NCI-H2171 (cell line): ENCODE data around the gene RPS6KA5.
"Not testable (repeated sequence)": the region's sequence is repeated elsewhere in the genome, so short reads cannot be mapped to it uniquely, and the experiment has no call there.

Experiments used
- DNase-seq: peaks from one replicate; lab custom pipeline; 2025; lab: John Stamatoyannopoulos, UW

RPS6KA5 gene

GRCh38 chr14:90870950-90871604 lies 189.4 kb downstream of the RPS6KA5 start:
- DNase-seq, result no peak

DNA sequence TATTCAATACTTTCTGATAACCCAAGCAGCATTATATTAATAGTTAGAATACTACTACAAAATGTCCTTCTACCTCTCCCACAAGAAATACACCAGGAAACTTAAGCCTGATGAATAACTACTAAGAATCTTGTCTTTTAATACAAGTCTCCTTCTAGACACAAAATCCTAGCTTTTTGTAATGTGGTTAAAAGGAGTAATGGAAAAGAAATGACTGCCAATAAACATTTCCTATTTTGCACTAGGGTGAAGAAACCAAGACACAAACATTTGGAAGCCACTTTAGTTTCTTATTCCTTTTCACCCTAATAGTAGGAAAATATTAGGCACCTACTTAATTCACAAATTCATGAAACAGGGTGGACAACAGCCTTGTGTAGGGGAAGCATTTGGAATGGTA lies 192.9 kb downstream of the RPS6KA5 start:
- DNase-seq, result no peak

- no peak for DNase-seq
Measured at GRCh38 chr14:90866833-90867232, 193.6 kb downstream of the RPS6KA5 start.

DNA sequence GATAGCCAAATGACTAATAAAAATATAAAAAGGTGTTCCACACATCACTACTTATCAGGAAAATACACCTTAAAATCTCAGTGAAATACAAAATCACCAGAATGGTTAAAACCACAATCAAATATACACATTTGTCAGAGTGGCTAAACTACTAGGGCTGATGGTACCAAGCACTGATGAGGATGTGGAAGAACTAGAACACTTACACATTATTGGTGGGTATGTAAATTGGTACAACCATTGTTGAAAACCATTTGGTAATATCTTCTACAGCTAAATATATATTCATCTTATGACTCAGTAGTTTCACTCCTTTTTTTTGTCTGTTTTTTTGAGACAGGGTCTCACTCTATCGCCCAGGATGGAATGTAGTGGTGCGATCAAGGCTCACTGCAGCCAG lies 195.7 kb downstream of the RPS6KA5 start:
- DNase-seq, result no peak

DNA sequence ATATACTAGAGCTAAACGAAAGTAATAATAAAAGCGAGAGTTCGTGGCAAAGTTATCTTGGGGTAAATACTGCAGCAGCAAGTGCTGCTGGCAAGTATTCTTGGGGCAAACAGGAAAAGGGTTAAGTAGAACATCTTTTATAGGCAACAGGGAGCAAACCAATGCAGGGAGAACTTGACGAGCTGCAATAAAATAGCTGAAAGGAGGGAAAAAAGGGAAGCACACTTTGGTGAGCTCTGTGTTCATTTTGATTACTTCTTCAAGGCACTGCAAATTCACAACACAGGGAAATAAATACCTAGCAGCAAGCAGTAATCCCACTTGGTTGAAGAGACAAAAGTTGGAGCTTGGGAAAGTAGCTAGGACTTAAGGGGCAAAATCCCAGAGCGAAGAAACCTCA lies 201.9 kb downstream of the RPS6KA5 start:
- DNase-seq, result no peak

GRCh38 chr14:90857866-90858265 lies 202.6 kb downstream of the RPS6KA5 start:
- DNase-seq, result no peak

DNA sequence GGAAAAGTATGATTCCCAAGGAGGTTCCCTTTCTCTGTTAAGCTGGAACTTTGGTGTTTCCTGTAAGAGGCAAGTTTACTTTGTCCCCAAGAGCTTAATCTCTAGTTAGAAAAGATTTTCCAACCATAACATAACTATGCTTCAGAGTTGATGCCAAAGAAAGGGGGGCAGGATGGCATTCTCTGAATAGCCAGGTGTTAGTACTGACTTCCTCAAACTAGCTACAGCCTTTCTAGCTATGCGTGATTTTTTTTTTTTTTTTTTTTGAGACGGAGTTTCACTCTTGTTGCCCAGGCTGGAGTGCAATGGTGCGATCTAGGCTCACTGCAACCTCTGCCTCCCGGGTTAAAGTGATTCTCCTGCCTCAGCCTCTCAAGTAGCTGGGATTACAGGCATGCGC lies 204.3 kb downstream of the RPS6KA5 start:
- DNase-seq, result not testable (repeated sequence)

GRCh38 chr14:90853116-90853515 lies 207.3 kb downstream of the RPS6KA5 start:
- no peak for DNase-seq

GRCh38 chr14:90851327-90852036 lies 209.0 kb downstream of the RPS6KA5 start:
- no peak for DNase-seq

- DNase-seq, result no peak
Measured at GRCh38 chr14:90850487-90850886, 210.0 kb downstream of the RPS6KA5 start.

DNA sequence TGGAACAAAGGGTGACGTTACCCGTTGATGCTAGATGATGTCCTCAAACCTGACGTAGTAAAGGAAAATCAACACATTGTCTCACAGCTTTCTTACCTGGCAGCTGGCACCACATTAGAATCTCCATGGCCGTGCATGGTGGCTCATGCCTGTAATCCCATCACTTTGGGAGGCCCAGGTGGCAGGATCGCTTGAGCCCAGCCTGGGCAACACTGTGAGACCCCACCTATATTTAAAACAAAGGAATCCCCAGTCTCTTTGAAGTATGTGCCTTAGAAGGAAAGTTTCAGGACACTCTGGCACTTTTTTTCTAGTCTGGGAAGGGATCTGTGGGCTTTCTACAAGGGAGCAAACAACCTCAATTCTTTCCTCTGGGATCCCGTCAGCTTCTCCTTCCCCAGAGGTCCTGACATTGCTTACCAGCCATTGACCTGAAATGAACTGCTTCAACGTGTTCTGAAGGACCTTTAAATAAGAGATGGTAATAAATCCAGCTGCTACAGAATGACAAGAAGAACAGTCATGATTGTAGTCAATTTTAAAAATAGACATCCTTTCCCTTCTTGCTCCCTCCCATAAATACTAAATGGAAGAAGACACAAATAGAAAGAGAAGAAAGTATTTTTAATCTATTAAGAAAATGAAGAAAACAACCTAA lies 210.5 kb downstream of the RPS6KA5 start:
- DNase-seq, result no peak

DNA sequence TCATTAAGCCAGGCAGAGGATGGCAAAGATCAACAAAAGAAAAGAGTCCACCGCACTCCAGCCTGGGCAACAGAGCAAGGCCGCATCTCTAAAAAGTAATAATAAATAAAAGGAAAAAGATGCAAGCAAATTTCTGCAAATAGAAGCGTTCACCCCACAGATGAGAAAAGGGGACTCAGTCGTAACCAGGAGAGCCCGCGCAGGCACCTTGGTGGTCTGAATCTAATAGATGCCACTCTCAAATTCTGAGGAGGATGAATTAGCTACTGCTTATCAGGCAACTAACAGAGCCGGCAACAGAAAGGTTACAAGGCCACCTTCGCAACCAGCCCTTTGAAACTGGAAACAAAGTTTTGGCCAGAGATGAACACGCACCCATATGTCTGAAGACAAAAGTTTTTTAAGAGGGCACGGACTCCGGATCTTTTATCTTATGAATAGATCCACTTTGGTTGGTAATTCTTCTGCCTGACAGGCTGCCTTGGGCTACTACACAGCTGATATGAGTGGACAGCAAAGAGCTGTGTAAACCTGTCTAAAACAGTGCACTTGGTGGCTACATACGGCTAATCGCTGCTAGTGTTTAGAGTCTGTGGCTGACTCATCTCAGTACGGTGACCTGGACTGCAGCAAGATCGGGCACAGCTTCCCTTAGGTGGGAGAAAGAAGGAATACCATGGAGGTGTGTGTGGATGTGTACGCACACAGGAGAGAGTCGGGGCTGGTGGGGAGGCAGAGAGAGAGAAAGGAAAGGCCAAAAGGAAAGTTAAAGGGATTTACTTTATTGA lies 211.3 kb downstream of the RPS6KA5 start:
- no peak for DNase-seq

DNA sequence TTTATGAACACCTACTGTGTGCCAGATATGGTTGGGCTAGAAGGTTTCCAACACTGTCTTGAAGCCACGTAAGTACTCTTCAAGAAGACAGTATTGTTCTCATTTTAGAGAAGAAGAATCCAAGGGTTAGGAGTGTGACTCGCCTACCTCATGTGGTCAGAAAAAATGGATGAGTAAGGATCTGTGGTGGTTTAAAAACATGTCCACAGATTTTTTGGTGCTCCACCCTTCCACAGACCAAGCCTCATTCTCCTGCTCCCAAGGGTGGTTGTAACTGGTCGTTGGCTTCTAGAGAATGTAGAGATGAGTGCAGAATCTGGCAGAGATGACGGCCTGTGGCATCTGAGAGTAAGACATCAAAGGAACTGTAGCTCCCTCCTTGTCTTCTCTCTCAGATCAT lies 213.9 kb downstream of the RPS6KA5 start:
- no peak for DNase-seq

DNA sequence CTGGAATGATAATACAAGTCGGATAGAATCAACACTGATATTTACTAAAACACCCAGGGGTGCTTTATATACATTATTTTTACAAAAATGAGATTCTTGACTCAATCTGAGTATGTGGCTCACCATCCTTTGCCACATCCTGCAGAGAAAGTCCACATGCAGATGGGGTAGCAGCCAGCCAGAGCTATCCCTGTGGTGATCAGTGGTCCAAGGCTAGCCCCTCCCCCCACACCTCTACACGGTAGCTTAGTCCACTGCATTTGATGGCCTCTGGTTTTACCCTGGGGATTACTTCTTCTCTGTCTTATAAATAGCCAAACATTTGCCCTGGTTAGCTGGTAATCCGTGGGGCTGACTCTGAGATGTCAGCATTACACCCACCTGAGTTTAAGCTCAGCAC lies 216.1 kb downstream of the RPS6KA5 start:
- DNase-seq, result no peak

DNA sequence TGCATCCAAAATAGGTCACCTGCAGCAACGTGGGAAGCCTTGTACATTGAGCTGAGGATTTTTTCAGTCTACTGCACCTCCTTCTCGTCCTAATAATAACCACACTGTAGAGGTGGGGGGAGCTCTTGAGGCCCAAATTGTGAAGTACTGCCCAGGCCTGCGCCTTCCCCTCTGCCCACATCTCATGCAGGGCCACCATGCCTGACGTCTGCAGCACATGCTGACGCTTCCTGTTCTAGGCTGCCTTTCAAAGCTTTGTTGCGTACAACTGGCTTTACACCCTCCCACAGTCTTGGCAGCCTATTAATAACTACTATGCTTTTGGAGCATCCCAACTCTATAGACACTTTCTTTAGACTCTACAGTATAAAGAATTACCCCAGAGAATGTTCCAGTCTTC lies 217.7 kb downstream of the RPS6KA5 start:
- no peak for DNase-seq

DNA sequence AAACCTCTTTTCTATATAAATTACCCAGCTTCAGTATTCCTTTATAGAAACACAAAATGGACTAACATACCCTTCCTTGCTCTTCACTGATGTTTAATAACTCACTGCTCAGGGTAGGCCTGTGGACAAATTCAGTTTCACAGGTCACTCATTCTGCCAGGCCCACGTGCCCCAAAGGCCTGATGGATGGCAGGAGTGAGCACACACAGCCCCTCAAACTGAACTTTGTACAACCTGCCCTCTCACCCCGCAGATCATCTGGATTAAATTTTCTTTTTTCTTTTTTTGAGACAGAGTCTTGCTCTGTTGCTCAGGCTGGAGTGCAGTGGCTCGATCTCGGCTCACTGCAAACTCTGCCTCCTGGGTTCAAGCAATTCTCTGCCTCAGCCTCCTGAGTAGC lies 219.8 kb downstream of the RPS6KA5 start:
- DNase-seq, result not testable (repeated sequence)

GRCh38 chr14:90839889-90840266 lies 220.6 kb downstream of the RPS6KA5 start:
- DNase-seq, result peak; percentile 38

DNA sequence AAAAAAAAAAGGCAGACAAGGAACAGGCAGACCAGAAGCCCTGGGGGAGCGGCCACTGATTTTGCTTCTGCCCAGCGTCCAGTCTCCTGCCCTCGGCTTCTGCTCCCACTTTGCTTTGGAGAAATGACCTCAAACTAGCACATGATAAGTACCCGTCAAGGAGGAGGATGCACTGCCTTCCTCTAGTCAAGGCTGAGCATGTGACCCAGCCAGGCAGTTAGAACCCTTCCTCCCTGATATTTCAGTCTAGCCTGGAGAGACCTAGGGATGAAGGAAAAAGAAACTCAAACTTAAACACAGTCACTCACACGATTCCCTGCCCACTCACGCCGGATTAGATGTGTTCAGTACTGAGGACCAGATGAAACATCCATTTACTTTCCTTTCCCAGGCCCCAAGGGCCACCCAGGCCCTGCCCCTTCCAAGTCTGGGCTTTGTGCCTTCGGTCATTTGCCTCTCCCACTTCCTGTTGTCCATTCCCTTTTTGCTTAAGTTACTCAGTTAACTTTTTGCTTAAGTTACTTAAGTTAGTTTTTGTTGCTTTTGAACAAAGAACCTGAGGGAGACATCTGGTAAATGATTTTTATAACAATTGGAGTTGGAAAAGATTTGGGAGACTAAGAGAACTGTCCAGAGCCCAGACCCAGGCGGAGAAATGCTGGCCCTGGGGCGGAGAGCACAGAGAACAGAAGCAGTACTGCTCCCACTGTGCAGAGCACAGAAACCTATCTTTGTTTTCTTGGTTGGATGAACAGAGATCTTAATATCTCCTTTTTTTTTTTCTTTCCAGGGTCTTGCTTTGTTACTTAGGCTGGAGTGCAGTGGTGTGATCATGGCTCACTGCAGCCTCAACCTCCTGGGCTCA lies 221.2 kb downstream of the RPS6KA5 start:
- DNase-seq, result no peak

DNA sequence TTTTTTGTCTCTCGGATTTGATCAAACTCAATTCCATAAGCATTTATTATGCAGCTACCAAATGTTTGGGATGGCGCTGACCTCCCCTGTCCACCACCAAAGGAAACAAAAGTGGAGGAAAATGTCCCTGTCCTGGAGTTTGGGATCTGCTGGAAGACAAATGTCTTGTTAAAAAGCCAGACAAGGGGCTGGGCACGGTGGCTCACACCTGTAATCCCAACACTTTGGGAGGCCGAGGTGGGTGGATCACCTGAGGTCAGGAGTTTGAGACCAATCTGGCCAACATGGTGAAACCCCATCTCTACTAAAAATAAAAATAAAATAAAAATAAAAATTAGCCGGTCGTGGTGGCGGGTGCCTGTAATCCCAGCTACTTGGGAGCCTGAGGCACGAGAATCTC lies 221.9 kb downstream of the RPS6KA5 start:
- DNase-seq, result not testable (repeated sequence)

- DNase-seq, result no peak
Measured at GRCh38 chr14:90837355-90837754, 223.1 kb downstream of the RPS6KA5 start.

DNA sequence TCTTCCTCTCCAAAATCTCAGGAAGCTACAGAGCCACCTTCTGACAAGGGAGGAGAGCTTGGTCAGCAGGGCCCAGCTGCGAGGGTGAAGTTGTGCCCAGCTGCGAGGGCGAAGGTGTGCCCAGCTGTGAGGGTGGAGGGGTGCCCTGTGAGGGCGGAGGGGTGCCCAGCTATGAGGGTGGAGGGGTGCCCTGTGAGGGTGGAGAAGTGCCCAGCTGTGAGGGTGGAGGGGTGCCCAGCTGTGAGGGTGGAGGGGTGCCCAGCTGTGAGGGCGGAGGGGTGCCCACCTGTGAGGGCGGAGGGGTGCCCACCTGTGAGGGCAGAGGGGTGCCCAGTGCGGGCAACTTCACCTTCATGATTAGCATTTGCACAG lies 223.8 kb downstream of the RPS6KA5 start:
- DNase-seq, result no peak

GRCh38 chr14:90831821-90832220 lies 228.6 kb downstream of the RPS6KA5 start:
- no peak for DNase-seq
